IMR-90 (cell line): Measurements from ENCODE around the gene RNPEP. TPM values are rescaled to one million over a fixed set of nuclear protein-coding genes. Genes with fewer than 3 reads are reported as not detected.
A peak's percentile ranks its signal among the peaks of the same experiment; 100 is the strongest.

Source experiments
- ATAC-seq: fragments of 200-7000 bp; cut with Tn5 transposase; 2 replicates; pipeline ENCODE4 v1.9.1; 2020; ENCODE audit warnings: low read depth, mild to moderate bottlenecking, moderate library complexity
- Bru-seq: library from RNA; stranded (reverse); fragments of 400-500 nt; gene quantifications from one replicate; lab custom pipeline; 2021; lab: Mats Ljungman, UMichigan
- BruChase-seq, 2 experiments: library from RNA; stranded (reverse); fragments of 400-500 nt; gene quantifications; one replicate each; lab custom pipeline; 2021; lab: Mats Ljungman, UMichigan
- BruUV-seq: library from RNA; stranded (reverse); fragments of 400-500 nt; replicated peaks from 2 replicates; lab custom pipeline; 2021; lab: Mats Ljungman, UMichigan
- CTCF ChIA-PET: fragments of 300-600 bp; formaldehyde crosslinking; extraction: SDS; loops from one replicate; lab custom pipeline; 2021; ENCODE audit warnings: antibody characterized with exemption; lab: Yijun Ruan, JAX
- POLR2A ChIA-PET: fragments of 300-600 bp; sonication (Branson Sonifier 250); formaldehyde crosslinking; loops from one replicate; lab custom pipeline; 2022; ENCODE audit warnings: antibody characterized with exemption; ENCODE audit not compliant: unreplicated experiment; lab: Charles Lee
- DNase-seq: peaks from one replicate; pipeline ENCODE4 v3.0.0; 2013
- H2AFZ ChIP-seq: replicated peaks from 2 replicates; pipeline ENCODE3; 2013; ENCODE audit warnings: low read length, mild to moderate bottlenecking; ENCODE audit not compliant: poor library complexity
- H2AK5ac ChIP-seq: 2 replicates; pipeline ENCODE4 v1.6.1; 2013; ENCODE audit warnings: low read depth, low read length, inconsistent platforms
- H2AK9ac ChIP-seq: replicated peaks from 2 replicates; pipeline ENCODE3; 2013; ENCODE audit warnings: mild to moderate bottlenecking, low read depth, low read length, moderate library complexity; ENCODE audit not compliant: poor library complexity
- H2BK120ac ChIP-seq: 2 replicates; pipeline ENCODE4 v1.6.1; 2013; ENCODE audit warnings: low read depth, low read length, inconsistent platforms
- H2BK15ac ChIP-seq: 3 replicates; pipeline ENCODE4 v1.6.1; 2013; ENCODE audit warnings: low read depth, low read length, inconsistent platforms
- H2BK20ac ChIP-seq: 2 replicates; pipeline ENCODE4 v1.6.1; 2013; ENCODE audit warnings: low read depth, mild to moderate bottlenecking, inconsistent platforms, low read length, moderate library complexity
- H2BK5ac ChIP-seq: 2 replicates; pipeline ENCODE4 v1.6.1; 2013; ENCODE audit warnings: mild to moderate bottlenecking, low read depth, low read length, inconsistent platforms; ENCODE audit not compliant: poor library complexity, severe bottlenecking
- H3K14ac ChIP-seq: replicated peaks from 2 replicates; pipeline ENCODE4 v1.6.1; 2013; ENCODE audit warnings: low read depth, low read length, inconsistent platforms
- H3K18ac ChIP-seq: 2 replicates; pipeline ENCODE4 v1.6.1; 2013; ENCODE audit warnings: low read depth, low read length, control low read depth
- H3K23ac ChIP-seq: 2 replicates; pipeline ENCODE4 v1.6.1; 2013; ENCODE audit warnings: low read depth, low read length, inconsistent platforms
- H3K27ac ChIP-seq: 2 replicates; pipeline ENCODE4 v1.5.1; 2013; ENCODE audit warnings: mild to moderate bottlenecking, control low read depth, low read length; ENCODE audit not compliant: insufficient read depth
- H3K27me3 ChIP-seq: 2 replicates; pipeline ENCODE4 v1.6.1; 2013; ENCODE audit warnings: low read length; ENCODE audit not compliant: control insufficient read depth, insufficient read depth
- H3K36me3 ChIP-seq: 2 replicates; pipeline ENCODE4 v1.6.1; 2013; ENCODE audit warnings: low read length, mixed read lengths; ENCODE audit not compliant: control insufficient read depth, insufficient read depth
- H3K4ac ChIP-seq: 2 replicates; pipeline ENCODE4 v1.6.1; 2013; ENCODE audit warnings: low read depth, low read length, inconsistent platforms
- H3K4me1 ChIP-seq: 2 replicates; pipeline ENCODE4 v1.6.1; 2013; ENCODE audit warnings: low read length, mixed read lengths; ENCODE audit not compliant: control insufficient read depth, insufficient read depth
- H3K4me2 ChIP-seq: 2 replicates; pipeline ENCODE4 v1.6.1; 2013; ENCODE audit warnings: low read depth, mild to moderate bottlenecking, control low read depth, low read length, moderate library complexity
- H3K4me3 ChIP-seq: 2 replicates; pipeline ENCODE4 v1.5.1; 2013; ENCODE audit warnings: low read depth, mild to moderate bottlenecking, control low read depth, low read length, moderate library complexity; ENCODE audit not compliant: insufficient read depth
- H3K56ac ChIP-seq: 2 replicates; pipeline ENCODE4 v1.6.1; 2013; ENCODE audit warnings: low read length, inconsistent platforms; ENCODE audit not compliant: insufficient read depth; ENCODE audit errors: extremely low read depth
- H3K79me1 ChIP-seq, 2 experiments: 2 replicates each; pipeline ENCODE4 v1.6.1; 2013; ENCODE audit warnings: low read length in 2 of 2, inconsistent platforms in 1 of 2, low read depth in 1 of 2
- H3K9ac ChIP-seq: 2 replicates; pipeline ENCODE4 v1.6.1; 2013; ENCODE audit warnings: low read depth, low read length, control low read depth
- H3K9me1 ChIP-seq: 2 replicates; pipeline ENCODE4 v1.6.1; 2013; ENCODE audit warnings: low read length, inconsistent platforms; ENCODE audit not compliant: insufficient read depth
- H3K9me3 ChIP-seq: 2 replicates; pipeline ENCODE4 v1.6.1; 2013; ENCODE audit warnings: low read length; ENCODE audit not compliant: control insufficient read depth, insufficient read depth
- H4K20me1 ChIP-seq: 2 replicates; pipeline ENCODE4 v1.6.1; 2013; ENCODE audit warnings: low read length, inconsistent platforms; ENCODE audit not compliant: insufficient read depth
- H4K5ac ChIP-seq: 2 replicates; pipeline ENCODE4 v1.6.1; 2013; ENCODE audit warnings: mild to moderate bottlenecking, low read depth, low read length, control low read depth
- H4K8ac ChIP-seq, 2 experiments: 2 replicates each; pipeline ENCODE4 v1.6.1; 2013; ENCODE audit warnings: low read depth in 2 of 2, low read length in 2 of 2, control low read depth in 1 of 2, inconsistent platforms in 1 of 2
- H4K91ac ChIP-seq: 2 replicates; pipeline ENCODE4 v1.6.1; 2013; ENCODE audit warnings: low read depth, low read length, inconsistent platforms; ENCODE audit not compliant: insufficient read depth
- CHD1 ChIP-seq: IDR thresholded peaks from 2 replicates; pipeline ENCODE4 v1.6.1; 2012; ENCODE audit warnings: low read depth, low read length, improper control_type of control experiment
- CTCF ChIP-seq: conservative IDR thresholded peaks from 2 replicates; pipeline ENCODE4 v1.5.1; 2012; ENCODE audit warnings: mild to moderate bottlenecking, low read depth, low read length, improper control_type of control experiment
- ELK1 ChIP-seq: fragments of 150-350 bp; IDR thresholded peaks from 2 replicates; pipeline ENCODE4 v1.6.1; 2016; ENCODE audit warnings: low read depth, mild to moderate bottlenecking, low read length, moderate library complexity, borderline replicate concordance
- MAFK ChIP-seq: IDR thresholded peaks from 2 replicates; pipeline ENCODE4 v1.6.1; 2012; ENCODE audit warnings: low read depth, low read length, improper control_type of control experiment
- MAZ ChIP-seq: IDR thresholded peaks from 2 replicates; pipeline ENCODE4 v1.6.1; 2012; ENCODE audit warnings: low read depth, mild to moderate bottlenecking, low read length, improper control_type of control experiment, moderate library complexity, borderline replicate concordance
- MXI1 ChIP-seq: IDR thresholded peaks from 2 replicates; pipeline ENCODE4 v1.6.1; 2012; ENCODE audit warnings: low read depth, mild to moderate bottlenecking, low read length, moderate library complexity, borderline replicate concordance
- NFE2L2 ChIP-seq: fragments of 150-350 bp; IDR thresholded peaks from 2 replicates; pipeline ENCODE4 v1.6.1; 2016; ENCODE audit warnings: low read depth, mild to moderate bottlenecking, low read length
- POLR2A ChIP-seq: IDR thresholded peaks from 2 replicates; pipeline ENCODE4 v1.6.1; 2012; ENCODE audit warnings: mild to moderate bottlenecking, low read depth, low read length
- RAD21 ChIP-seq: IDR thresholded peaks from 2 replicates; pipeline ENCODE4 v1.6.1; 2012; ENCODE audit warnings: low read length, improper control_type of control experiment
- RCOR1 ChIP-seq: IDR thresholded peaks from 2 replicates; pipeline ENCODE4 v1.6.1; 2012; ENCODE audit warnings: mild to moderate bottlenecking, low read length, improper control_type of control experiment; ENCODE audit not compliant: insufficient replicate concordance
- RFX5 ChIP-seq: IDR thresholded peaks from 2 replicates; pipeline ENCODE4 v1.8.0; 2012; ENCODE audit warnings: low read depth, mild to moderate bottlenecking, low read length, moderate library complexity
- SMC3 ChIP-seq: fragments of 150-350 bp; IDR thresholded peaks from 2 replicates; pipeline ENCODE4 v1.6.1; 2016; ENCODE audit warnings: low read depth, mild to moderate bottlenecking, antibody characterized with exemption, low read length, moderate library complexity
- WGBS, 2 experiments: methylation state at CpG; one replicate each; pipeline versions ENCODE4 v1.1.5 to v1.1.7; 2013; ENCODE audit warnings: missing lambda C conversion rate in 2 of 2; ENCODE audit not compliant: insufficient read length in 1 of 2; ENCODE audit errors: extremely low coverage in 2 of 2; 5-methylcytosine and 5-hydroxymethylcytosine counted together
- dilution Hi-C: fragments of 300-500 bp; cut with HindIII; formaldehyde crosslinking; loops from one replicate; pipeline ENCODE4 v1.14.3; 2018; ENCODE audit warnings: low sequenced_read_pairs; ENCODE audit not compliant: unreplicated experiment
- in situ Hi-C: fragments of 300-500 bp; cut with MboI; formaldehyde crosslinking; loops from 3 replicates; pipeline ENCODE4 v1.14.3; 2019; ENCODE audit warnings: low sequenced_read_pairs, inconsistent platforms, mixed read lengths
- intact Hi-C: fragments of 100-400 bp; cut with micrococcal nuclease; formaldehyde crosslinking; loops from 2 replicates; pipeline ENCODE4 v1.10.0; 2022
- long read RNA-seq: library from polyadenylated mRNA; unstranded; transcript quantifications from one replicate; pipeline ENCODE4 v2.0.0, GENCODE V29; 2021; ENCODE audit not compliant: unreplicated experiment
- polyA plus RNA-seq, 3 experiments: library from polyadenylated mRNA; depleted of rRNA; stranded (reverse); fragments of >200 nt; gene quantifications; 2 replicates each; pipeline ENCODE4 v1.2.3, GENCODE V29; 2012; ENCODE audit warnings: low replicate concordance in 1 of 3
- total RNA-seq: library from RNA; depleted of rRNA; stranded (reverse); fragments of >200 nt; gene quantifications from 2 replicates; pipeline ENCODE4 v1.2.3, GENCODE V29; 2012; rRNA removed

Gene RNPEP
- 39.7 and 49.8 TPM in 2 replicates for total RNA-seq
- polyA plus RNA-seq (2012; rRNA removed), result 57.3 and 75.4 TPM in 2 replicates
- polyA plus RNA-seq (2012; cell fraction: cytosol; rRNA removed), result 51.9 and 58.2 TPM in 2 replicates
- 61.4 and 80.2 TPM in 2 replicates for polyA plus RNA-seq (2012; cell fraction: nucleus; rRNA removed; ENCODE audit: low replicate concordance)
- percentile 80 among the genes with signal in this experiment for Bru-seq, nascent RNA
- percentile 88 among the genes with signal in this experiment for BruChase-seq, experiment 1, labeled RNA remaining after a 6-hour chase
- percentile 79 among the genes with signal in this experiment for BruChase-seq, experiment 2, labeled RNA remaining after a 2-hour chase
- long read RNA-seq, transcript RNPEP-201 (11 exons, 2,427 nt), result major isoform, 93 of 126 reads
- long read RNA-seq, partial matches to known transcripts, result 17 of 126 reads
- long read RNA-seq, other reads (novel, unspliced or antisense), result 15 of 126 reads

GRCh38 chr1:201982623-201983379 lies at the start of gene RNPEP:
RNPEP (plus strand) TSS chr1:201982648; CDS start chr1:201982667, 19 bp downstream.
- Histone ChIP-seq H3K9ac (peak within 1 kb of the TSS; percentile 99), H3K4me2 (peak within 1 kb of the TSS; percentile 98), H3K4me3 (peak within 1 kb of the TSS; percentile 98), H3K27ac (peak within 1 kb of the TSS; percentile 88), H3K56ac (peak within 1 kb of the TSS; percentile 89), H2BK120ac (peak within 1 kb of the TSS; percentile 79), H3K18ac (peak within 1 kb of the TSS; percentile 91; the same call in 1 of the 2 replicates), H3K14ac (peak within 1 kb of the TSS; percentile 98), H3K27me3 (no peaks in the 10 kb centered on the region), H3K4me1 (peaks cover 2% of the 10 kb centered on the region), H4K5ac (peak within 1 kb of the TSS; percentile 95), H3K9me1 (peaks cover 12% of the 10 kb centered on the region; the same call in 1 of the 2 replicates), H3K9me3 (no peaks in the 10 kb centered on the region), H2BK5ac (peak within 1 kb of the TSS; percentile 89), H2AK5ac (peak within 1 kb of the TSS; percentile 83), H4K91ac (peak within 1 kb of the TSS; percentile 77), H4K20me1 (no peaks in the 10 kb centered on the region; the same call in none of the 2 replicates), H2BK20ac (no peak within 1 kb of the TSS), H2AFZ (peak within 1 kb of the TSS; percentile 100), H2AK9ac (peak within 1 kb of the TSS; percentile 91), H4K8ac (peak within 1 kb of the TSS; percentile 10 to 94), H3K79me1 (peaks cover 12 to 51% of the 10 kb centered on the region in 2 experiments; a peak in 2 of 4 replicates), H3K36me3 (no peaks in the 10 kb centered on the region), H3K4ac (peak within 1 kb of the TSS; percentile 95), H2BK15ac (peak within 1 kb of the TSS; percentile 54; the same call in 1 of the 3 replicates), H3K23ac (peak within 1 kb of the TSS; percentile 97)
- ChIA-PET CTCF (interaction anchor here (1.5 kb wide), 1 partner anchor 87 kb away, joined by 6 read pairs; no protein-coding TSS in a partner anchor), POLR2A (no interaction called here)
- in situ Hi-C loops, result no loop called here
- 0% methylated on average over 51 of the region's 80 CpGs; no CpG with 5 or more reads in 1 of the 2 experiments for WGBS, 2 experiments
- DNase-seq (peak; percentile 70), ATAC-seq (peak; percentile 79)
- dilution Hi-C loops, result no loop called here
- intact Hi-C loops, result no loop called here
- no TSS peak for BruUV-seq
- TF ChIP-seq RFX5 (no peak), SMC3 (no peak), NFE2L2 (no peak), POLR2A (peak; percentile 85), CTCF (peak; percentile 14; the same call in 1 of the 2 replicates), CHD1 (no peak), RCOR1 (no peak), MXI1 (0 out of 2 replicates have a peak, but pooled peaks have one; percentile 25), MAZ (no peak; the same call in 1 of the 2 replicates), MAFK (no peak), RAD21 (no peak; the same call in 1 of the 2 replicates), ELK1 (no peak)
